Osteoblast (primary cell): Measurements from ENCODE around the gene KCND2. TPM values are rescaled to one million over a fixed set of nuclear protein-coding genes. Genes with fewer than 3 reads are reported as not detected.

Experiments used
- DNase-seq: peaks from one replicate; pipeline ENCODE4 v3.0.0; 2011; ENCODE audit warnings: low spot score, mixed read lengths; ENCODE audit not compliant: insufficient read length; ENCODE audit errors: missing footprints
- H2AFZ ChIP-seq: 2 replicates; pipeline ENCODE4 v1.6.0; 2011; ENCODE audit warnings: mild to moderate bottlenecking, low read length
- H3K27ac ChIP-seq: 2 replicates; pipeline ENCODE4 v1.5.1; 2011; ENCODE audit warnings: mild to moderate bottlenecking, low read depth, low read length, moderate library complexity
- H3K27me3 ChIP-seq: 2 replicates; pipeline ENCODE4 v1.6.0; 2012; ENCODE audit warnings: mild to moderate bottlenecking, control low read depth, inconsistent platforms, low read length, moderate library complexity; ENCODE audit not compliant: insufficient read depth
- H3K36me3 ChIP-seq: 2 replicates; pipeline ENCODE4 v1.5.1; 2011; ENCODE audit warnings: mild to moderate bottlenecking, low read length, control low read depth, moderate library complexity; ENCODE audit not compliant: insufficient read depth
- H3K4me1 ChIP-seq: 2 replicates; pipeline ENCODE4 v1.5.1; 2011; ENCODE audit warnings: mild to moderate bottlenecking, low read length, control low read depth, moderate library complexity; ENCODE audit not compliant: insufficient read depth
- H3K4me2 ChIP-seq: 2 replicates; pipeline ENCODE4 v1.6.0; 2011; ENCODE audit warnings: mild to moderate bottlenecking, low read length; ENCODE audit not compliant: insufficient read depth
- H3K4me3 ChIP-seq: fragments of 200-600 bp; sonication (generic); 3 replicates; pipeline ENCODE4 v1.5.1; 2012; ENCODE audit warnings: mild to moderate bottlenecking, low read length, inconsistent platforms; ENCODE audit not compliant: insufficient read depth
- H3K79me2 ChIP-seq: 2 replicates; pipeline ENCODE4 v1.6.0; 2012; ENCODE audit warnings: mild to moderate bottlenecking, low read length, control low read depth, inconsistent platforms; ENCODE audit not compliant: insufficient read depth
- H3K9me3 ChIP-seq: 2 replicates; pipeline ENCODE4 v1.5.1; 2011; ENCODE audit warnings: low read depth, low read length, control low read depth
- H4K20me1 ChIP-seq: 2 replicates; pipeline ENCODE4 v1.6.0; 2012; ENCODE audit warnings: mild to moderate bottlenecking, low read length, control low read depth; ENCODE audit not compliant: insufficient read depth
- total RNA-seq: library from RNA; depleted of rRNA; stranded (reverse); fragments of >200 nt; gene quantifications from 2 replicates; pipeline ENCODE4 v1.2.3, GENCODE V29; 2012
- TF ChIP-seq, protein P1 (sequence below): IDR thresholded peaks from 2 replicates; pipeline ENCODE4 v1.5.1; 2011; ENCODE audit warnings: mild to moderate bottlenecking, low read depth, low read length, moderate library complexity; ENCODE audit errors: extremely low read depth

The KCND2 gene
- total RNA-seq, 1 donor = 6.5 TPM

DNA sequence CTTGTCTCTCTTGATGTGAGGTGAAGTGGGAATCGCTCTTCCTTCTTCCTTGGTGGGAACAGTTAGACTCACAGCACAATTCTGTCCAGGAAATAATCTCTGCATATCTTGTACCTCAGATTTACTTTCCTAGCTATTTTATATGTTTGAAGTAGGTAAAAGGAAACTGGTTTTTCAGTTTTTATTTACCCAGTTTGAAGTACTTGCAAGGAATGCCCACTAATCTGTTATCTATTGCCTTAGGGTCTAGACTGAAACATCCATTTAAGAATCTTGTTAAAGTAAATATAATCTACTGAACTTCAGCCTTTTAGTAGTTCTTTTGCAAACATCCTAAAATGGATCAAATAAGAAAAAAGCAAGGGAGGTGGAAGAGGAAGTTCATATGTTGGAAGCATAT lies 229.8 kb downstream of the KCND2 start:
- Histone ChIP-seq H3K79me2 (no peaks in the 10 kb centered on the region), H3K9me3 (no peaks in the 10 kb centered on the region), H3K36me3 (no peaks in the 10 kb centered on the region), H3K4me2 (no peak overlapping the region), H2AFZ (no peak overlapping the region), H3K27me3 (no peaks in the 10 kb centered on the region), H3K4me3 (no peak overlapping the region), H3K4me1 (no peaks in the 10 kb centered on the region), H4K20me1 (no peaks in the 10 kb centered on the region), H3K27ac (no peak overlapping the region)
- TF ChIP-seq, protein P1, sequence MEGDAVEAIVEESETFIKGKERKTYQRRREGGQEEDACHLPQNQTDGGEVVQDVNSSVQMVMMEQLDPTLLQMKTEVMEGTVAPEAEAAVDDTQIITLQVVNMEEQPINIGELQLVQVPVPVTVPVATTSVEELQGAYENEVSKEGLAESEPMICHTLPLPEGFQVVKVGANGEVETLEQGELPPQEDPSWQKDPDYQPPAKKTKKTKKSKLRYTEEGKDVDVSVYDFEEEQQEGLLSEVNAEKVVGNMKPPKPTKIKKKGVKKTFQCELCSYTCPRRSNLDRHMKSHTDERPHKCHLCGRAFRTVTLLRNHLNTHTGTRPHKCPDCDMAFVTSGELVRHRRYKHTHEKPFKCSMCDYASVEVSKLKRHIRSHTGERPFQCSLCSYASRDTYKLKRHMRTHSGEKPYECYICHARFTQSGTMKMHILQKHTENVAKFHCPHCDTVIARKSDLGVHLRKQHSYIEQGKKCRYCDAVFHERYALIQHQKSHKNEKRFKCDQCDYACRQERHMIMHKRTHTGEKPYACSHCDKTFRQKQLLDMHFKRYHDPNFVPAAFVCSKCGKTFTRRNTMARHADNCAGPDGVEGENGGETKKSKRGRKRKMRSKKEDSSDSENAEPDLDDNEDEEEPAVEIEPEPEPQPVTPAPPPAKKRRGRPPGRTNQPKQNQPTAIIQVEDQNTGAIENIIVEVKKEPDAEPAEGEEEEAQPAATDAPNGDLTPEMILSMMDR = no peak
- DNase-seq = no peak

DNA sequence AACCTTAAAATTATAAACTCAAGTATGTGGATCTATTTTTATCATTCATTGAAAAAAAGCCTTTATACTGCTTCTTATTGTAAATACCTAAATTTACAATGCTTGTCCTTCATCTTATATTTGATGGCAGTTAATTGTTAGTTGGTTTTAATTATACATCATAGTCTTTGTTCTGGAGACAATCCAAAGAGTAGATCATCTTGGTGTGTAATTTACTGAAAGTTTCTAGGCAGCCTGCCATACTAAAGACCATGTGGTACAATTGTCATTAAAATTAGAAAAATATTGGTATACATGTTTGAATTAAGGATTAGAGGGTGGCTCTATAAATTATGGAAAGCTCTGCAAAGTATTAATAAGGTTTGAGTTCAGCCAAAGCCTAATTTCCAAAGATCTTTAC lies 231.4 kb downstream of the KCND2 start:
- H3K27me3 ChIP-seq = no peaks in the 10 kb centered on the region
- H3K27ac ChIP-seq = no peak overlapping the region
- H3K4me3 ChIP-seq = no peak overlapping the region
- no peaks in the 10 kb centered on the region for H3K36me3 ChIP-seq
- no peaks in the 10 kb centered on the region for H4K20me1 ChIP-seq
- H3K4me2 ChIP-seq = no peak overlapping the region
- TF ChIP-seq, protein P1 = no peak
- H3K9me3 ChIP-seq = no peaks in the 10 kb centered on the region
- H2AFZ ChIP-seq = no peak overlapping the region
- H3K79me2 ChIP-seq = no peaks in the 10 kb centered on the region
- H3K4me1 ChIP-seq = no peaks in the 10 kb centered on the region
- no peak for DNase-seq

DNA sequence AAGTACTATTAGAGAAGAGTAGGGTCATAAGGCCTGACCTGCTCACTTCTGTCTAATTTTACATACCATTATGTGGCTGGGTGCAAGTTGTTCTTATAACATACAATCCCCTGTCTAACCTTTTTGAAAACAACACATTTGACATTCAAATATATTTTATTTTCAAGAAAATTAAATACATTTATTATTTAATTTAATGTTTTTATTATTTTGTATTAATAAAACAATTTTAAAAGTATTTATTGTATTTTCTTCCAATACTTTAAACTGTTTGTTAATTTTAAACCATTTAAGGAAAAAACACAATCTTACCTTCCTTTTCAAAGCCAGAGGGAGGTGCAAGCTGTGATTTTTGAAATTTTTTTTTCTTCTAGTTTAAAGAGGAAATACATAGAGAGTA lies 232.8 kb downstream of the KCND2 start:
- no peak overlapping the region for H2AFZ ChIP-seq
- H3K27me3 ChIP-seq = no peaks in the 10 kb centered on the region
- H3K4me1 ChIP-seq = no peaks in the 10 kb centered on the region
- DNase-seq = no peak
- H3K27ac ChIP-seq = no peak overlapping the region
- H3K4me3 ChIP-seq = no peak overlapping the region
- no peaks in the 10 kb centered on the region for H3K36me3 ChIP-seq
- no peaks in the 10 kb centered on the region for H3K79me2 ChIP-seq
- H3K4me2 ChIP-seq = no peak overlapping the region
- TF ChIP-seq, protein P1 = no peak
- H4K20me1 ChIP-seq = no peaks in the 10 kb centered on the region
- H3K9me3 ChIP-seq = no peaks in the 10 kb centered on the region

DNA sequence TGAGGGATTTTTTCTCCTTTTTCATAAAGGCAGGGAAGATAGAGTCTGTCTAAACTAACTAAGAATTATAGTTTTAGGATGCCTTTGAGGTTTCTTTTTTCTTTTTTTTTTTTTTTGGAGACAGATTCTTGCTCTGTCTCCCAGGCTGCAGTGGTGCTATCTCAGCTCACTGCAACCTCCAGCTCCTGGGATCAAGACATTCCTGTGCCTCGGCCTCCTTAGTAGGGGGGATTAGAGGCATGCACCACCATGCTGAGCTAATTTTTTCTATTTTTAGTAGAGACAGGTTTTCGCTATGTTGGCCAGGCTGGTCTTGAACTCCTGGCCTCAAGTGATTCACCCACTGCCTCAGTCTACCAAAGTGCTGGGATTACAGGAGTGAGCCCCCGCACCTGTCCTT lies 239.7 kb downstream of the KCND2 start:
- no peak overlapping the region for H3K27ac ChIP-seq
- no peak overlapping the region for H3K4me2 ChIP-seq
- no peaks in the 10 kb centered on the region for H3K9me3 ChIP-seq
- H3K79me2 ChIP-seq = no peaks in the 10 kb centered on the region
- H3K4me3 ChIP-seq = no peak overlapping the region
- no peaks in the 10 kb centered on the region for H3K27me3 ChIP-seq
- no peak for DNase-seq
- TF ChIP-seq, protein P1 = no peak
- H4K20me1 ChIP-seq = no peaks in the 10 kb centered on the region
- H3K4me1 ChIP-seq = no peaks in the 10 kb centered on the region
- H2AFZ ChIP-seq = no peak overlapping the region
- H3K36me3 ChIP-seq = no peaks in the 10 kb centered on the region
